GM18861 (cell line): Measurements from ENCODE around the gene STAT1.

Source experiments
- ATAC-seq: cut with Tn5 transposase; IDR thresholded peaks from one replicate; pipeline ENCODE4 v1.9.1; 2021; ENCODE audit not compliant: unreplicated experiment

The STAT1 gene

DNA sequence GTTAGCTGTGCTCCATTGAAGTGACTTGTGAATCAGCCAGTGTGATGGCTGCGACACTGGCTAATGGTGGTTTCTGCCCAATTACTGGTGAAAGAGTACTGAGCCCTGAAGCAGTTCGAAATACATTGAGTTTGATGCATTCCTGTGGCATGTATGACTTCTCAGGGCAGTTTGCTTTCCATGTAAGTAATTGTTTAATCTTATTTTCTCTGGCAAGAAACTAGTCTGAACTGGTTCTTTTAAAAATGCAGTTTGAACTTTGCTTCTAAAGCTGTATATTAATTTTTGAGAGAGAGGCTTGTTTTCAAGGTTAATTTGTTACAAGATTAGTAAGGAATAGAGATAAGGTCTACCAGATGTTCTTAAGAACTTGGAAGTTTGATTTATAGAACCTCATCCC is 86.7 kb downstream of the STAT1 start:
- ATAC-seq = no peak

DNA sequence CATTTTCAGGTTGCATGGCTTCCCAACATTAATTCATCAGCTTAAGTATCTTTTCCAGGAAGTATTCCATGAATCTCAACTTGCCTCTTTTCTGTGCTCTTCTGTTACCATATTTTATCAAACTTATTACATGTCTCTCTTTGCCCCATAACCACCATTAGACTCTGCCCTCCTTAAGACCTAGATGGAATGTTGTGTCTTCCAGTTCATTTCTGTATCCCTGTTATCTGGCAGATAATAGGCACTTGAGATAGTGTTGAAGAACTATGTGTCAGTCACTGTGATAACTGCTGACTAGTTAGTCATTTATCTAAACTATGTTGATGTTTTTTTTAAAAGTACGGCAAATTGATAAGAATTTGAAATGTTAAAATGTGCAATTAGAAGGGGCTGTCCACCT is 91.6 kb downstream of the STAT1 start:
- no peak for ATAC-seq

DNA sequence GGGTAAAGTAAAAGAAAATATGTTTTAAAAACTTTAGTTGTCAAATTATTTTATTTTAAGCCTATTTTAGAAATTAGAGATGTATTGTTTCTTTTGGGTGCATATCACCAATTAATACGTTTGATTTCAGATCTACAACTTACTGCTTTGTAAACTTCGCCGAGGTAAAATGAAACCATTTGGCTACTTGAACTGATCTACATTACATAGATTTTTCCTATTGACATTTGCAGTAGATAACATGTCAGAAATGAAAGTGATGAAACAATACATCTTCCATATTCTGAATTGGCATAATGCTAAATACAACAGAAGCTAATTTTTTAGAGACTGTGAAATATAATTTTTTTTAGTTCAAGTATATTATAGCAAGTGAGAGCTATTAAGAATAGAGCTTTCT is 93.9 kb downstream of the STAT1 start:
- no peak for ATAC-seq
